Measurements from ENCODE around the gene SDCBP2. TPM values are rescaled to one million over a fixed set of nuclear protein-coding genes. Genes with fewer than 3 reads are reported as not detected.

SDCBP2 gene
- total and polyA plus RNA-seq, 2 of the 8 experiments (the other 6 are each of a cell fraction or from before 2014, with no cell fraction given): 4.2 to 6.7 TPM

- H3K18ac ChIP-seq (ENCODE audit: extremely low read depth, low read length): no peak overlapping the region
- FAIRE-seq (no peak), DNase-seq (ENCODE audit: low read depth in 1 of 2, low spot score in 2 of 2) (no peak)
- ChIA-PET POLR2A (ENCODE audit: partially characterized antibody) (interaction anchor here (0.5 to 1.3 kb wide), 3 partner anchors 20 to 106 kb away, joined by 3 read pairs; no protein-coding TSS in a partner anchor), CTCF (ENCODE audit: partially characterized antibody) (interaction anchor here (0.9 to 2.1 kb wide), 4 partner anchors 21 to 141 kb away, joined by 3 to 6 read pairs (median 3); no protein-coding TSS in a partner anchor)
- H2BK12ac ChIP-seq (ENCODE audit: low read depth, low read length): no peak overlapping the region
- no peaks in the 10 kb centered on the region for H3K79me2 ChIP-seq (ENCODE audit: control insufficient read depth in 1 of 2, insufficient read depth in 2 of 2, low read length in 2 of 2)
- no peaks in the 10 kb centered on the region for H3K23me2 ChIP-seq (ENCODE audit: low read depth, low read length)
- no peak for TF ChIP-seq ATF2 (IDR thresholded peaks at IDR 0.05; ENCODE audit: low read length)
- H3K4me2 ChIP-seq (ENCODE audit: insufficient read depth in 1 of 2, low read depth in 2 of 2, low read length in 2 of 2): no peak overlapping the region
- H3K4me3 ChIP-seq (ENCODE audit: extremely low read depth in 1 of 4, insufficient read depth in 2 of 4, low read depth in 3 of 4, low read length in 4 of 4): no peak overlapping the region
- no peaks in the 10 kb centered on the region; a peak in 1 of 8 replicates for H3K36me3 ChIP-seq (ENCODE audit: control insufficient read depth in 2 of 4, insufficient read depth in 4 of 4, low read length in 3 of 4)
- H3K9ac ChIP-seq (replicated peaks in 1 of 4; ENCODE audit: extremely low read depth in 1 of 4, low read depth in 3 of 4, low read length in 3 of 4): no peak overlapping the region
- H2AK5ac ChIP-seq (ENCODE audit: low read depth, low read length): no peak overlapping the region
- no peak overlapping the region for H3K14ac ChIP-seq (ENCODE audit: insufficient read length)
- H4K5ac ChIP-seq (ENCODE audit: insufficient read length, low read depth, low read length): no peak overlapping the region
- no peak overlapping the region for H3K4ac ChIP-seq (replicated peaks; ENCODE audit: insufficient read length, low read depth, low read length)
- no peak overlapping the region for H3K27ac ChIP-seq (ENCODE audit: low read depth, low read length)
- H2BK20ac ChIP-seq (ENCODE audit: low read length): no peak overlapping the region
- no peak overlapping the region for H2BK120ac ChIP-seq (replicated peaks; ENCODE audit: low read depth, low read length)
- H4K20me1 ChIP-seq (replicated peaks in 1 of 2; ENCODE audit: control insufficient read depth in 1 of 2, insufficient read depth in 2 of 2, low read length in 2 of 2): no peaks in the 10 kb centered on the region
- H3K56ac ChIP-seq (replicated peaks; ENCODE audit: insufficient read length, low read depth, low read length): no peak overlapping the region
- H3K4me1 ChIP-seq (replicated peaks in 1 of 4; ENCODE audit: control insufficient read depth in 3 of 4, insufficient read depth in 4 of 4, low read length in 3 of 4): peaks cover 0 to 2% (median 0%) of the 10 kb centered on the region in 4 experiments; a peak in 3 of 7 replicates
- H2BK15ac ChIP-seq (ENCODE audit: low read length): no peak overlapping the region
- H4K91ac ChIP-seq (replicated peaks; ENCODE audit: insufficient read length, low read length): no peak overlapping the region
- no peak overlapping the region for H2BK5ac ChIP-seq (ENCODE audit: low read depth, low read length)
- 90% methylated on average over 10 of the region's 10 CpGs; no CpG with 5 or more reads in 1 of the 2 experiments for WGBS, 2 experiments (ENCODE audit: extremely low coverage in 1 of 2, insufficient coverage in 1 of 2, insufficient read length in 1 of 2, insufficient replicate concordance in 2 of 2, low coverage in 1 of 2, low lambda C conversion rate in 2 of 2, missing lambda C conversion rate in 1 of 2)
- H3K27me3 ChIP-seq (replicated peaks in 1 of 4; ENCODE audit: control insufficient read depth in 3 of 4, extremely low read depth in 1 of 4, insufficient read depth in 3 of 4, low read length in 3 of 4): 0 out of 7 replicates have a peak, but pooled peaks cover 0 to under 1% (median under 1%) of the 10 kb centered on the region in 4 experiments
- H2AFZ ChIP-seq (ENCODE audit: low read length): no peak overlapping the region
- H3K79me1 ChIP-seq (ENCODE audit: low read depth, low read length): no peaks in the 10 kb centered on the region
- no peak overlapping the region for H4K8ac ChIP-seq (ENCODE audit: extremely low read depth, insufficient read depth, low read length)
- H3K9me3 ChIP-seq (ENCODE audit: insufficient read depth in 2 of 2, low read depth in 1 of 2, low read length in 1 of 2): no peaks in the 10 kb centered on the region
- H3K23ac ChIP-seq (ENCODE audit: insufficient read length): no peak overlapping the region
Measured at GRCh38 chr20:1307171-1307570, 21.8 kb downstream of the SDCBP2 start.

Data from H1 (cell line).